Fibroblast of the aortic adventitia (primary cell): ENCODE data around the gene CHD6. TPM values are rescaled to one million over a fixed set of nuclear protein-coding genes. Genes with fewer than 3 reads are reported as not detected.

Experiments
- DNase-seq: peaks from one replicate; pipeline ENCODE4 v3.0.0-alpha.2; 2010; ENCODE audit warnings: low read depth
- H3K4me3 ChIP-seq: 2 replicates; pipeline ENCODE4 v1.5.1; 2011; ENCODE audit warnings: low read depth, mild to moderate bottlenecking, control low read depth, low read length, moderate library complexity
- total RNA-seq: library from RNA; depleted of rRNA; stranded (reverse); fragments of >200 nt; gene quantifications from 2 replicates; pipeline ENCODE4 v1.2.3, GENCODE V29; 2012; ENCODE audit warnings: low replicate concordance
- TF ChIP-seq, protein P1 (sequence below): IDR thresholded peaks from 2 replicates; pipeline ENCODE4 v1.5.1; 2011; ENCODE audit warnings: mild to moderate bottlenecking, low read length, control low read depth, inconsistent platforms; ENCODE audit not compliant: insufficient read depth

Gene CHD6
- total RNA-seq, 1 donor: 29.7 TPM

DNA sequence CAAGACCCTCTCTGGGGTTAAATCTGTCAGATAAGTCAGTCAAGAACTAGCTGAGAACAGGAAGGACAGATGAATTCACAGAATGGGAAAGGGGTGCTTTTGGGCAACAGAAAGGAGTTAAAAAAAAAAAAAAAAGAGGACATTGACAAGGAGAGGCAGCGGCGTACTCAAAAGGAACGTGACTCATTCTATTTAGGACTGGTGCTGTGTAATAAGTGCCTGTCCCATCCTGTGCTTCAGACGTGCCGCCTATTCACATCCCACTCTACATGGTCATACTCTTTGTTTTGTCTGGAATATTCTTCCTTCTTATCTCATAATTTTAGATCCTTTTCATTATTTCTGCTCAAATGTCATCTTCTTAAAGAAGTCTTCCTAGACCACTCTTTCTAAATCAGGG is 150.5 kb downstream of the CHD6 start:
- TF ChIP-seq, protein P1, sequence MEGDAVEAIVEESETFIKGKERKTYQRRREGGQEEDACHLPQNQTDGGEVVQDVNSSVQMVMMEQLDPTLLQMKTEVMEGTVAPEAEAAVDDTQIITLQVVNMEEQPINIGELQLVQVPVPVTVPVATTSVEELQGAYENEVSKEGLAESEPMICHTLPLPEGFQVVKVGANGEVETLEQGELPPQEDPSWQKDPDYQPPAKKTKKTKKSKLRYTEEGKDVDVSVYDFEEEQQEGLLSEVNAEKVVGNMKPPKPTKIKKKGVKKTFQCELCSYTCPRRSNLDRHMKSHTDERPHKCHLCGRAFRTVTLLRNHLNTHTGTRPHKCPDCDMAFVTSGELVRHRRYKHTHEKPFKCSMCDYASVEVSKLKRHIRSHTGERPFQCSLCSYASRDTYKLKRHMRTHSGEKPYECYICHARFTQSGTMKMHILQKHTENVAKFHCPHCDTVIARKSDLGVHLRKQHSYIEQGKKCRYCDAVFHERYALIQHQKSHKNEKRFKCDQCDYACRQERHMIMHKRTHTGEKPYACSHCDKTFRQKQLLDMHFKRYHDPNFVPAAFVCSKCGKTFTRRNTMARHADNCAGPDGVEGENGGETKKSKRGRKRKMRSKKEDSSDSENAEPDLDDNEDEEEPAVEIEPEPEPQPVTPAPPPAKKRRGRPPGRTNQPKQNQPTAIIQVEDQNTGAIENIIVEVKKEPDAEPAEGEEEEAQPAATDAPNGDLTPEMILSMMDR: no peak
- H3K4me3 ChIP-seq: no peak overlapping the region
- no peak for DNase-seq

DNA sequence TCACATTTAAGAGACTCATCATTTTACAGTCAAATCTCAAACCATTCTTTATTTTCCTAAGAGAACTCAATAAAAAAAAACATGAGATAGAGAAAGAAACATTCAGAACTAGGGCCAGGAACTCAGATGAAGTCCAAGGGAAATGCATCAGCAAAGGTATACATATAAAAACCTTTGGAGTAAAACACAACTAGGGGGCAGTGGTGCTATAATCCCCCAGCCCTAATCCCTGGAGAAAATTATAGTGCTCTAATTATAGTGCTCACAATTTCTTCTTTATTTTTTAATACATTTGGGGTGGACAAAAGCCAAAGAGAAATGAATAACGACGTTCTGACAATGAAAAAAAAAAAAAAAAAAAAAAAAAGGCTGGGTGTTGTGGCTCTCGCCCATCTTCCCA is 151.0 kb downstream of the CHD6 start:
- no peak overlapping the region for H3K4me3 ChIP-seq
- TF ChIP-seq, protein P1: no peak
- DNase-seq: no peak

DNA sequence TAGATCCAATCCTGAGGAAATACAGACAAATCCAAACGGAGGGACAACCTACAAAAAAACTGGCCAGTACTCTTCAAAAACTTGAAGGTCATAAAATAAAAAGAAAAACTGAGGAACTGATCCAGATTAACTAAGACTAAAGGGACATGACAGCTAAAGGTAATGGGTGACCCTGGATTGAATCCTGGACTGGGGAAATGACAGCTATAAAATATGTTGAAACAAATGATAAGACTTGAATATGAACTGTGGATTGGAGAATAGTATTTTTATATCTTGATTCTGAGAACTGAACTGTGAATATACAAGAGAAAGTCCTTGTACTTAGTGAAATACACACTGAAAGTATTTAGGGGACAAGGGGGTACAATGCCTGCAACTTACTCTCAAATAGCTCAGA is 154.6 kb downstream of the CHD6 start:
- TF ChIP-seq, protein P1: no peak
- DNase-seq: no peak

DNA sequence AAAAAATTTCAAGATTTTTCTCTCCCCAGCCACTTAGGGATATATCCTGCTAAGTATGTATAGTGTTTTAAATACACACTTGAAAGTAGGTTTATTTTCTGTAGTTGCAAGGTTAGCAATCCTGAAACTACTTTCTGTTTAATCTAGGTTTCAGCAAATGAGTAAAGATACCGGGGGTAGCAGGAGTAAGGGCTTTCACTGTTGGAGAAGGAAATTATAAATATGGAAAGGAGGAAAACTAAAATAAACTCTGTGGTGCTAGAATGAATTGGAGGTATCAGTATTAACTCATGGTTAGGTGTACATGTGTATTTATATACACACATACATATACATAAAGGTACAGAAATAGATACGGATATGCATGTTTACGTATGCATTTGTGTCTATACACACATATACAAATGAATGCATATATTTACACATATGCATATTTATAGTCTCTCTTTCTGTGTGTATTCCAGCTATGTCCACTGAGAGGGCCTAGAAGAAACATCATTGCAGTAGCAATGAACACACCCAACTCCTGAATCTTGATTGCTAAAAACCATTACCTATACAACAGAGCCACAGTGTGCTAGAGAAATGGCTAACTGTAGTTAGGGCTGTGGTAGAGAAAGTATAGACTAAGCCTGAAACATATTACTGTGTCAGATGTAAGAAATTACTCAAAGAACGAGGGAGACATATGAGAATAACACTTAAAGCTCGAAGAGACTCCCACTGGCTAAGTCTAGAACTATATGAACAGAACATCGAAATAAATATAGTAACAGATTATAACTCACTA is 155.6 kb downstream of the CHD6 start:
- TF ChIP-seq, protein P1: no peak
- no peak for DNase-seq
- H3K4me3 ChIP-seq: no peak overlapping the region

More for the DNA sequence above, 154.6 kb downstream of the CHD6 start:
- H3K4me3 ChIP-seq: no peak overlapping the region

DNA sequence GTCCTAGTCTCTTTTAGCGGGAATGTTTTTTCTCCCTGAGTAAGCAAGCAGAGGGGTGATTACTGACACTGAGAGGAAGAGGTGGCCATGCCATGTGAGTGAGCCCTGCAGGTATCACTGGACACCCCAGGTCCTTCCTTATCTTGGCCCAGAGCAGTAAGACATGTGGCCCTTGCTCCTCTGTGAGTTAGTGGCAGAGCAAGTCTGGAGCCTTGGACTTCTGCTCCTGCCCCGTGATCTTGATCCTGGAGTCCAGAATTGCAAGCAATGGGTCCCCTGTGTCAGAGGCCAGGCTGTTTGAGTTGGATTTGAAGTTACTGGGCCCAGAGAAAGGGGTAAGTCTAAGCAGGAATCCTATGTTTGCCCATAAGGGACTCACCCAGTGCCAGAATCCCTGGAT is 159.4 kb downstream of the CHD6 start:
- H3K4me3 ChIP-seq: no peak overlapping the region
- DNase-seq: no peak
- TF ChIP-seq, protein P1: no peak

DNA sequence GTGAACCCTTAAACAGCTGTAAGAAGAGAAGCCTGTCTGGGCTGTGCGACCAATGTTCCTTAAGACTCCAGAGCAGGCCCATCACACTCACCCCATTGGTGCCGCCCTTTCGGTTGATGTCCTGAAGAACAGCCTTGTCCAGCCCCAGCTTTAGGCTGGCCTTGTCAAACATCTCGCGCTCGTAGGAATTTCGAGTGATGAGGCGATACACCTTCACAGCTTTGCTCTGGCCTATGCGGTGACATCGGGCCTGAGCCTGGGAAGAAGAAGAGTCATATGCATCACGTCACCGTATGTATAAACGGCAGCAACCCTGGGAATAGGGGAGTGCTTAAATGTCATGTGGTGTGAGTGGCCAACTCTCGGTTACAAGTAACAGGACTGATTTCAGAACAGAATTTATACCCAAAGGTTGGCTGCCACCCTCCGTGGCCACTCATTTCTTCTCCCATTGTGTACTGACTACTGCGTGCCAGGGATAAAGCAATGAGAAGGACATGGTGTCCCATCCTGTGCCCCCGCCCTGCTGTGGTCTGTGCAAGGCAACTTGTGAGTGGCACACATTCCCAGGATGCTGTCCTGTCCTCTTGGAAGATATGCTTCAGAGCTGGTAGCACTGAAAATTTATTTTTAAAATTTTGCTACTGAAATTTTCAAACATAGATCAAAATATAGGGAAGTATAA is 160.9 kb downstream of the CHD6 start:
- no peak for DNase-seq
- TF ChIP-seq, protein P1: no peak
- no peak overlapping the region for H3K4me3 ChIP-seq
